Testis (tissue), 3 donors: ENCODE data around the gene DNAH17. TPM values are rescaled to one million over a fixed set of nuclear protein-coding genes. Genes with fewer than 3 reads are reported as not detected.

ENCODE experiments used
- DNase-seq: peaks from one replicate; pipeline ENCODE4 v3.0.0-alpha.2; 2019
- H3K27ac ChIP-seq, 2 donors: fragments of 200-600 bp; sonication (generic); one replicate each; pipeline ENCODE4 v1.5.1; 2019
- H3K27me3 ChIP-seq: fragments of 200-600 bp; sonication (generic); one replicate; pipeline ENCODE4 v1.5.1; 2019
- H3K36me3 ChIP-seq: fragments of 200-600 bp; sonication (generic); one replicate; pipeline ENCODE4 v1.5.1; 2017; ENCODE audit warnings: low read depth; ENCODE audit errors: missing control alignments
- H3K4me1 ChIP-seq: fragments of 200-600 bp; sonication (generic); one replicate; pipeline ENCODE4 v1.5.1; 2019
- H3K4me3 ChIP-seq, 2 donors: fragments of 200-600 bp; sonication (generic); one replicate each; pipeline ENCODE4 v1.5.1; 2017 to 2019
- H3K9me3 ChIP-seq: fragments of 200-600 bp; sonication (generic); one replicate; pipeline ENCODE4 v1.5.1; 2017
- CTCF ChIP-seq, 3 experiments: fragments of 450-650 bp in 2 of 3; fragments of 200-600 bp in 1 of 3; sonication (generic) in 1 of 3; IDR thresholded peaks; one replicate each; pipeline ENCODE4 v1.5.1; 2016 to 2019; ENCODE audit warnings: antibody characterized with exemption in 3 of 3, mild to moderate bottlenecking in 2 of 3, moderate library complexity in 1 of 3
- POLR2A ChIP-seq: fragments of 450-650 bp; IDR thresholded peaks from one replicate; pipeline ENCODE4 v1.6.1; 2017; ENCODE audit warnings: antibody characterized with exemption, mild to moderate bottlenecking, moderate library complexity
- WGBS, 2 donors: methylation state at CpG; one replicate each; pipeline ENCODE4 v1.1.5; 2018; 5-methylcytosine and 5-hydroxymethylcytosine counted together
- intact Hi-C: fragments of 100-400 bp; cut with DNase I; formaldehyde crosslinking; loops from one replicate; pipeline ENCODE4 v1.15.1; 2023; ENCODE audit warnings: low total_unique reads
- polyA plus RNA-seq: library from polyadenylated mRNA; stranded (reverse); fragments of 350-450 nt; fragmentation: Illumina TruSeq; extraction: RNeasy Lipid Tissue Mini Kit (QIAGEN cat#74804); gene quantifications from one replicate; pipeline ENCODE4 v1.2.3, GENCODE V29; 2014; ENCODE audit warnings: low read depth, low replicate concordance; ENCODE audit not compliant: insufficient read depth
- total RNA-seq, 2 donors: library from RNA; depleted of rRNA; stranded (reverse); fragments of >200 nt; gene quantifications; one replicate each; pipeline ENCODE4 v1.2.3, GENCODE V29; 2016

The DNAH17 gene
- total and polyA plus RNA-seq, 3 donors from 2014 or later, result 38.5 to 93.1 (median 57.6) TPM

DNA sequence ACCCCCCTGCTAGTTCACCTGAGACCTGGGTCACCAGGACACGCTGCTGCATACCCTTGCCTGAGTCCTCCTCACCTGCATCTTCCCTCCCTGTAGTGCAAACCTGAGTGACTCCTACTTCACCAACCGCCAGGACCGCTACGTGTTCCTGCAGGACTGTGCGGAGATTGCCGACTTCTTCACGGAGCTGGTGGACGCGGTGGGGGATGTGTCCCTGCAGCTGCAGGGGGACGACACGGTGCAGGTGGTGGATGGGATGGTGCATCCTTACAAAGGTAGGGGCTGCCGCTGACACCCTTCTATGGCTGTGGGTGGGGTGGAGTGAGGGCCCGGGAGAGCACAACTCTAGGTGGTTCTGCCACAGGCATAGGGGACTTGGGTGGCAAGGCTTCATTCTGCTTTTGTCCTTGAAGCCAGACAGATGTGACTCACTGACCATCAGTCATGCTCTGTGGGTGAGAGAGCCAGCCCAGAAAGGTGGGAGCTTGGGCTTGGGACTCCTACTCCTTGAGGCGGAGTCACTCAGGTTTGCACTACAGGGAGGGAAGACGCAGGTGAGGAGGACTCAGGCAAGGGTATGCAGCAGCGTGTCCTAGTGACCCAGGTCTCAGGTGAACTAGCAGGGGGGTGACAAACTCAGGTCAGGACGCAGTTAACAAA lies 176.5 kb downstream of the DNAH17 start:
- H3K27me3 ChIP-seq, result no peaks in the 10 kb centered on the region
- WGBS, 2 donors, result 84 to 89% methylated on average over 15 to 17 of the region's 17 CpGs
- no peaks in the 10 kb centered on the region for H3K4me1 ChIP-seq
- intact Hi-C loops, result no loop called here
- H3K27ac ChIP-seq, result no peak overlapping the region
- no peaks in the 10 kb centered on the region for H3K36me3 ChIP-seq
- DNase-seq, result no peak
- no peaks in the 10 kb centered on the region for H3K9me3 ChIP-seq
- TF ChIP-seq POLR2A, result no peak
- no peak for TF ChIP-seq CTCF (IDR thresholded peaks at IDR 0.05)
- no peak overlapping the region for H3K4me3 ChIP-seq

- TF ChIP-seq POLR2A, result no peak
- TF ChIP-seq CTCF (IDR thresholded peaks at IDR 0.05), result no peak
- Histone ChIP-seq H3K36me3 (no peaks in the 10 kb centered on the region), H3K9me3 (no peaks in the 10 kb centered on the region), H3K4me1 (no peaks in the 10 kb centered on the region), H3K27ac (no peak overlapping the region), H3K4me3 (no peak overlapping the region), H3K27me3 (no peaks in the 10 kb centered on the region)
- intact Hi-C loops, result no loop called here
- WGBS, 2 donors, result 79 to 80% methylated on average over 6 of the region's 6 CpGs
- no peak for DNase-seq
Observed at GRCh38 chr17:78399693-78400144, 177.5 kb downstream of the DNAH17 start.

DNA sequence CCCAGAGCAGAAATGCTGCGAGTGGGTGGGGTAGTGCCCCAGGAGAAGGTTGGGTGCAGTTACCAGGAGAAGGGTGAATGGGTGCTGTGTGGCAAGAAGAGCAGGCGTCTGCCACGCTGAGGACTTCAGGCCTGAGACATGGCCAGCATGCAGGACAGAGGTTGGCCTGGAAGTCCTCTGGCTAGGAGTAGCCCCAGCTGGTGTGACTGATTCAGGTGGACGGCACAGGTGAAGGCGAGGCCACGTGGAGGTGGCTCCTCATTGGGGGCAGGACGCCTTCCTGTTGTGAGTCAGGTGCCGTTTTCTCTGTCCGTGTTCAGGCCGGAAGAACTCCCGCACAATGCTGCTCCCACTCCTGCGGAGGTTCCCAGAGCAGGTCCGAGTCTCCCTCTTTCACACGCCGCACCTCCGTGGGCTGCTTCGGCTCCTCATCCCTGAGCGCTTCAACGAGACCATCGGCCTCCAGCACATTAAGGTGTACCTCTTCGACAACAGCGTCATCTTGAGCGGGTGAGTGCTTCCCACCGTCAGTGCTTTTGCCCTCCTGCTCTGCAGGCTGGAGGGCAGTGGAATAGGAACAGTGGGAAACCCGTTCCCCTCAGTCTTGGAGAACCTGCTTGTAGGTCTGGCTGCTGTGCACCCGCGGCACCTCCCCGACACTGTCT lies 178.0 kb downstream of the DNAH17 start:
- WGBS, 2 donors, result 85% methylated on average over 26 to 28 of the region's 28 CpGs
- DNase-seq, result no peak
- H3K4me3 ChIP-seq, result no peak overlapping the region
- H3K36me3 ChIP-seq, result no peaks in the 10 kb centered on the region
- H3K9me3 ChIP-seq, result no peaks in the 10 kb centered on the region
- no peaks in the 10 kb centered on the region for H3K4me1 ChIP-seq
- no peak for TF ChIP-seq POLR2A
- TF ChIP-seq CTCF (IDR thresholded peaks at IDR 0.05), result no peak
- no peak overlapping the region for H3K27ac ChIP-seq
- H3K27me3 ChIP-seq, result no peaks in the 10 kb centered on the region
- intact Hi-C loops, result no loop called here

DNA sequence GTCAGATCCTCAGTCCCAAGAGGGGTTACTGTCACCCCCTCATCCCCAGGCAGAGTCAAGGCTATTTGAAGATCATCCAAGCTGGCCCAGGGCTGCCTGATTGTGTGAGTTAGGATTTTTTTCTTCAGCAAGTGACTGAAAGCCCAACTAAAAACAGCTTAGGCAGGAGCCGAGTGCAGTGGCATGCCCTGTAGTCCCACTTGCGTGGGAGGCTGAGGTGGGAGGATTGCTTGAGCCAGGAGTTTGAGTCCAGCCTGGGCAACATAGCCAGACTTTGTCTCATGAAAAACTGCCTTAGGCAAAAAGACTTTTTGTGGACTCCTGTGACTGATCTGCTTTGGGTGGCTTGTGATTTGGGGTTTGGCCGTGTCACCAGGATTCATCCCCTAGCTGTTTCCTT lies 178.8 kb downstream of the DNAH17 start:
- H3K27ac ChIP-seq, result no peak overlapping the region
- H3K27me3 ChIP-seq, result no peaks in the 10 kb centered on the region
- no peak overlapping the region for H3K4me3 ChIP-seq
- no peaks in the 10 kb centered on the region for H3K36me3 ChIP-seq
- intact Hi-C loops, result no loop called here
- H3K9me3 ChIP-seq, result no peaks in the 10 kb centered on the region
- DNase-seq, result no peak
- no peak for TF ChIP-seq POLR2A
- TF ChIP-seq CTCF (IDR thresholded peaks at IDR 0.05), result no peak
- H3K4me1 ChIP-seq, result no peaks in the 10 kb centered on the region
- WGBS, 2 donors, result 75 to 82% methylated on average over 3 of the region's 3 CpGs
